ENCODE results near the gene XYLT1.
"Not testable (repeated sequence)": the region's sequence is repeated elsewhere in the genome, so short reads cannot be mapped to it uniquely, and the experiment has no call there.

The XYLT1 gene

GRCh38 chr16:17426451-17426850 lies 44.3 kb downstream of the XYLT1 start:
- DNase-seq = no peak

- no peak for DNase-seq
These were observed 46.0 kb downstream of the XYLT1 start for GRCh38 chr16:17424771-17425170.

- no peak for DNase-seq
These were observed 47.5 kb downstream of the XYLT1 start for GRCh38 chr16:17423221-17423620.

GRCh38 chr16:17420816-17421215 lies 49.9 kb downstream of the XYLT1 start:
- DNase-seq = no peak

- no peak for DNase-seq
These were observed 51.5 kb downstream of the XYLT1 start for GRCh38 chr16:17419266-17419665.

GRCh38 chr16:17417740-17418139 lies 53.0 kb downstream of the XYLT1 start:
- no peak for DNase-seq

- DNase-seq = peak; percentile 74
These were observed 54.1 kb downstream of the XYLT1 start for GRCh38 chr16:17416461-17417311.

- no peak for DNase-seq
These were observed 55.8 kb downstream of the XYLT1 start for GRCh38 chr16:17414916-17415315.

- no peak for DNase-seq
These were observed 56.3 kb downstream of the XYLT1 start for GRCh38 chr16:17414421-17414820.

- no peak for DNase-seq
These were observed 57.3 kb downstream of the XYLT1 start for GRCh38 chr16:17413508-17413907.

GRCh38 chr16:17412791-17413190 lies 58.0 kb downstream of the XYLT1 start:
- no peak for DNase-seq

GRCh38 chr16:17412221-17412620 lies 58.5 kb downstream of the XYLT1 start:
- no peak for DNase-seq

- no peak for DNase-seq
These were observed 59.5 kb downstream of the XYLT1 start for GRCh38 chr16:17411263-17411662.

GRCh38 chr16:17410316-17410715 lies 60.4 kb downstream of the XYLT1 start:
- DNase-seq = not testable (repeated sequence)

- DNase-seq = no peak
These were observed 60.9 kb downstream of the XYLT1 start for GRCh38 chr16:17409894-17410293.

- DNase-seq = no peak
These were observed 61.8 kb downstream of the XYLT1 start for GRCh38 chr16:17408955-17409441.

GRCh38 chr16:17408296-17408695 lies 62.5 kb downstream of the XYLT1 start:
- no peak for DNase-seq

GRCh38 chr16:17407321-17407720 lies 63.4 kb downstream of the XYLT1 start:
- DNase-seq = no peak

- DNase-seq = peak; percentile 56
These were observed 65.6 kb downstream of the XYLT1 start for GRCh38 chr16:17404941-17405689.

GRCh38 chr16:17403859-17404545 lies 66.8 kb downstream of the XYLT1 start:
- no peak for DNase-seq

GRCh38 chr16:17403156-17403809 lies 67.5 kb downstream of the XYLT1 start:
- no peak for DNase-seq

- peak; percentile 70 for DNase-seq
These were observed 73.3 kb downstream of the XYLT1 start for GRCh38 chr16:17397499-17397891.

Data from islet precursor cell (in vitro differentiated cells).